ENCODE results near the gene PPM1B. TPM values are rescaled to one million over a fixed set of nuclear protein-coding genes. Genes with fewer than 3 reads are reported as not detected.

Gene PPM1B
- total RNA-seq, 1 donor from 2014 or later, result 32.2 TPM

- no peak for DNase-seq (ENCODE audit: extremely low spot score in 2 of 2)
- H3K27me3 ChIP-seq, result no peaks in the 10 kb centered on the region
- no peaks in the 10 kb centered on the region for H3K36me3 ChIP-seq
- peak overlapping the region; percentile 0 for H3K27ac ChIP-seq
- intact Hi-C loops (cut with DNase I), result no loop called here
- no peak overlapping the region for H3K4me3 ChIP-seq
- no peaks in the 10 kb centered on the region for H3K4me1 ChIP-seq
- no peaks in the 10 kb centered on the region for H3K9me3 ChIP-seq
- no peak for TF ChIP-seq POLR2A (IDR thresholded peaks at IDR 0.05)
- no peak for TF ChIP-seq CTCF (IDR thresholded peaks at IDR 0.05)
- TF ChIP-seq POLR2AphosphoS5 (IDR thresholded peaks at IDR 0.05; ENCODE audit: insufficient read depth in 1 of 2, low read depth in 1 of 2), result no peak
Measured at GRCh38 chr2:44135296-44135695, 33.4 kb upstream of the PPM1B start.

- no peak for DNase-seq (ENCODE audit: extremely low spot score in 2 of 2)
- H3K4me1 ChIP-seq, result no peaks in the 10 kb centered on the region
- peak overlapping the region; percentile 0 for H3K27ac ChIP-seq
- no peaks in the 10 kb centered on the region for H3K36me3 ChIP-seq
- TF ChIP-seq POLR2A (IDR thresholded peaks at IDR 0.05), result no peak
- no peak overlapping the region for H3K4me3 ChIP-seq
- intact Hi-C loops (cut with DNase I), result no loop called here
- no peaks in the 10 kb centered on the region for H3K9me3 ChIP-seq
- H3K27me3 ChIP-seq, result no peaks in the 10 kb centered on the region
Measured at GRCh38 chr2:44135771-44136170, 32.9 kb upstream of the PPM1B start.

- no peaks in the 10 kb centered on the region for H3K9me3 ChIP-seq
- intact Hi-C loops (cut with DNase I), result no loop called here
Measured at GRCh38 chr2:44136252-44136651, 32.4 kb upstream of the PPM1B start.

GRCh38 chr2:44137048-44137447 lies 31.6 kb upstream of the PPM1B start:
- no peak overlapping the region for H3K4me3 ChIP-seq
- H3K27me3 ChIP-seq, result no peaks in the 10 kb centered on the region
- intact Hi-C loops (cut with DNase I), result no loop called here
- H3K36me3 ChIP-seq, result no peaks in the 10 kb centered on the region
- H3K9me3 ChIP-seq, result no peaks in the 10 kb centered on the region
- no peaks in the 10 kb centered on the region for H3K4me1 ChIP-seq
- no peak for DNase-seq (ENCODE audit: extremely low spot score in 2 of 2)
- TF ChIP-seq CTCF (IDR thresholded peaks at IDR 0.05), result no peak
- no peak for TF ChIP-seq POLR2AphosphoS5 (IDR thresholded peaks at IDR 0.05; ENCODE audit: insufficient read depth in 1 of 2, low read depth in 1 of 2)
- no peak for TF ChIP-seq POLR2A (IDR thresholded peaks at IDR 0.05)
- peak overlapping the region; percentile 0 for H3K27ac ChIP-seq

More at GRCh38 chr2:44136252-44136651, 32.4 kb upstream of the PPM1B start:
- Histone ChIP-seq H3K4me3 (no peak overlapping the region), H3K27ac (peak overlapping the region; percentile 0), H3K4me1 (no peaks in the 10 kb centered on the region), H3K27me3 (no peaks in the 10 kb centered on the region), H3K36me3 (no peaks in the 10 kb centered on the region)
- no peak for DNase-seq (ENCODE audit: extremely low spot score in 2 of 2)
- TF ChIP-seq POLR2A (IDR thresholded peaks at IDR 0.05), result no peak
- no peak for TF ChIP-seq POLR2AphosphoS5 (IDR thresholded peaks at IDR 0.05; ENCODE audit: insufficient read depth in 1 of 2, low read depth in 1 of 2)
- TF ChIP-seq CTCF (IDR thresholded peaks at IDR 0.05), result no peak

GRCh38 chr2:44137872-44138551 lies 30.7 kb upstream of the PPM1B start:
- DNase-seq (ENCODE audit: extremely low spot score in 2 of 2), result no peak
- H3K4me1 ChIP-seq, result no peaks in the 10 kb centered on the region
- no peak overlapping the region for H3K4me3 ChIP-seq
- no peaks in the 10 kb centered on the region for H3K36me3 ChIP-seq
- H3K27ac ChIP-seq, result no peak overlapping the region
- TF ChIP-seq POLR2AphosphoS5 (IDR thresholded peaks at IDR 0.05; ENCODE audit: insufficient read depth in 1 of 2, low read depth in 1 of 2) (no peak), POLR2A (IDR thresholded peaks at IDR 0.05) (no peak), CTCF (IDR thresholded peaks at IDR 0.05) (no peak)
- intact Hi-C loops (cut with DNase I), result no loop called here
- no peaks in the 10 kb centered on the region for H3K9me3 ChIP-seq
- H3K27me3 ChIP-seq, result no peaks in the 10 kb centered on the region
